Mucosa of descending colon (tissue), 3 donors: ENCODE results near the gene TMPRSS11D. TPM values are rescaled to one million over a fixed set of nuclear protein-coding genes. Genes with fewer than 3 reads are reported as not detected.

Experiments
- ATAC-seq: fragments of 200-7000 bp; cut with Tn5 transposase; one replicate; pipeline ENCODE4 v1.9.1; 2020; ENCODE audit warnings: mild to moderate bottlenecking, moderate library complexity
- DNase-seq, 3 donors: peaks; one replicate each; pipeline ENCODE4 v3.0.0-alpha.2; 2020
- H3K36me3 ChIP-seq: fragments of 200-600 bp; one replicate; pipeline ENCODE4 v1.8.0; 2021; ENCODE audit warnings: low read depth, mild to moderate bottlenecking
- H3K4me1 ChIP-seq: fragments of 200-600 bp; one replicate; pipeline ENCODE4 v1.8.0; 2021; ENCODE audit warnings: low read depth, mild to moderate bottlenecking
- H3K4me3 ChIP-seq: fragments of 200-600 bp; one replicate; pipeline ENCODE4 v1.8.0; 2021; ENCODE audit warnings: mild to moderate bottlenecking
- H3K9me3 ChIP-seq: fragments of 200-600 bp; one replicate; pipeline ENCODE4 v1.8.0; 2021; ENCODE audit warnings: mild to moderate bottlenecking
- intact Hi-C, 2 donors: fragments of 100-400 bp; cut with DNase I in 1 of 2; cut with micrococcal nuclease in 1 of 2; formaldehyde crosslinking; loops; one replicate each; pipeline versions ENCODE4 v1.11.0 to v1.11.1; 2022; cut with DNase I, micrococcal nuclease
- total RNA-seq, 3 donors: library from RNA; stranded (reverse); fragmentation: NEBNext Ultra II Directional in 2 of 3; extraction: Animal tissue kit (Norgen Biotek cat#: 25700) in 2 of 3; gene quantifications; one replicate each; pipeline versions ENCODE4 v1.2.1 to v1.2.4, GENCODE V29; 2021 to 2023
- TF ChIP-seq, protein P1 (sequence below): fragments of 200-600 bp; IDR thresholded peaks from one replicate; pipeline ENCODE4 v1.8.0; 2022; ENCODE audit warnings: antibody characterized with exemption, mild to moderate bottlenecking
- donor health status: DM: no; HTN: no; CAD: no; lungs with moderate emphysema.
- donor health status: DM: no; HTN: no; CAD: no.
- donor health status: DM: no; HTN: yes; CAD: no.

Gene TMPRSS11D
- total RNA-seq, 3 donors from 2014 or later = not detected

GRCh38 chr4:67897686-67898085, 13.9 kb upstream of the TMPRSS11D start:
- no peaks in the 10 kb centered on the region for H3K4me1 ChIP-seq
- no peak overlapping the region for H3K4me3 ChIP-seq
- TF ChIP-seq, protein P1, sequence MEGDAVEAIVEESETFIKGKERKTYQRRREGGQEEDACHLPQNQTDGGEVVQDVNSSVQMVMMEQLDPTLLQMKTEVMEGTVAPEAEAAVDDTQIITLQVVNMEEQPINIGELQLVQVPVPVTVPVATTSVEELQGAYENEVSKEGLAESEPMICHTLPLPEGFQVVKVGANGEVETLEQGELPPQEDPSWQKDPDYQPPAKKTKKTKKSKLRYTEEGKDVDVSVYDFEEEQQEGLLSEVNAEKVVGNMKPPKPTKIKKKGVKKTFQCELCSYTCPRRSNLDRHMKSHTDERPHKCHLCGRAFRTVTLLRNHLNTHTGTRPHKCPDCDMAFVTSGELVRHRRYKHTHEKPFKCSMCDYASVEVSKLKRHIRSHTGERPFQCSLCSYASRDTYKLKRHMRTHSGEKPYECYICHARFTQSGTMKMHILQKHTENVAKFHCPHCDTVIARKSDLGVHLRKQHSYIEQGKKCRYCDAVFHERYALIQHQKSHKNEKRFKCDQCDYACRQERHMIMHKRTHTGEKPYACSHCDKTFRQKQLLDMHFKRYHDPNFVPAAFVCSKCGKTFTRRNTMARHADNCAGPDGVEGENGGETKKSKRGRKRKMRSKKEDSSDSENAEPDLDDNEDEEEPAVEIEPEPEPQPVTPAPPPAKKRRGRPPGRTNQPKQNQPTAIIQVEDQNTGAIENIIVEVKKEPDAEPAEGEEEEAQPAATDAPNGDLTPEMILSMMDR = no peak
- ATAC-seq = no peak
- intact Hi-C loops = no loop called here
- H3K9me3 ChIP-seq = no peaks in the 10 kb centered on the region
- no peak for DNase-seq
- no peaks in the 10 kb centered on the region for H3K36me3 ChIP-seq

DNA sequence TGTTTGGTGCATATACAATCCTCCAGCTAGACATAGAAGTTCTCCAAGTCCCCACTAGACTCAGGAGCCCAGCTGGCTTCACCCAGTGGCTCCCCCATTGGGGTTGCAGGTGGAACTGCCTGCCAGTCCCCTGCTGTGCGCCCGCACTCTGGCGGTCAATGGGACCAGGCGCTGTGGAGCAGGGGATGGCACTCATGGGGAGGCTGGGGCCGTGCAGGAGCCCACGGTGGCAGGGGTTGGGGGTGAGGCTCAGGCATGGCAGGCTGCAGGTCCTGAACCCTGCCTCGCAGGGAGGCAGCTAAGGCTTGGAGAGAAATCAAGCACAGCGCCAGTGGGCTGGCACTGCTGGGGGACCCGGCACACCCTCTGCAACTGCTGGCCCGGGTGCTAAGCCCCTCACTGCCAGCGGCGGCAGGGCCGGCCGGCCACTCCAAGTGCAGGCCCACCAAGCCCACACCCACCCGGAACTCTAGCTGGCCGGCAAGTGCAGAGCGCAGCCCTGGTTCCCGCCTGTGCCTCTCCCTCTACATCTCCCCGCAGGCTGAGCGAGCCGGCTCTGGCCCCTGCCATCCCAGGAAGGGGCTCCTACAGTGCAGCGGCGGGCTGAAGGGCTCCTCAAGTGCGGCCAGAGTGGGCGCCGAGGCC, 12.7 kb upstream of the TMPRSS11D start:
- H3K4me3 ChIP-seq = no peak overlapping the region
- no peaks in the 10 kb centered on the region for H3K36me3 ChIP-seq
- TF ChIP-seq, protein P1 = no peak
- H3K9me3 ChIP-seq = no peaks in the 10 kb centered on the region
- H3K4me1 ChIP-seq = no peaks in the 10 kb centered on the region
- DNase-seq = no peak
- intact Hi-C loops = no loop called here
- no peak for ATAC-seq

DNA sequence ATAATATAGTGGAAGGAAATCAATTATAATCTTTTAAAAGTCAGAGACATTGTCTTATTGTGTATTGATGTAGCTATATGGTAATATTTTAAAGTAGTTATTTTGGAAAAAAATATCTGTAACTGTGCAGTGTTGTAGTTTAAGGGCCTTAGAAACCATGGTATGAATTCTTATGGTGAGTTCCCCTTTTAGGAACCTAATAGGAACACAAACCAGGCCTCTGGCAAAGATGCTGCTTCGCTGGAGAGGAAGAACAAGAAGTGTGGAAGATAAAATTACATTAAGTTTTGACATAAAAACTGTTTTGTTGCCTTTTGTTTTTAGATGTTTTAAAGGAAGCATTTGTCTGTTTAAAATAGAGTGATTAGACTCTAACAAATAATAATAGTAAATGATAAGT, 10.9 kb upstream of the TMPRSS11D start:
- ATAC-seq = no peak
- intact Hi-C loops = no loop called here
- DNase-seq = no peak
- TF ChIP-seq, protein P1 = no peak
- H3K36me3 ChIP-seq = no peaks in the 10 kb centered on the region
- H3K4me3 ChIP-seq = no peak overlapping the region
- H3K9me3 ChIP-seq = no peaks in the 10 kb centered on the region
- no peaks in the 10 kb centered on the region for H3K4me1 ChIP-seq

DNA sequence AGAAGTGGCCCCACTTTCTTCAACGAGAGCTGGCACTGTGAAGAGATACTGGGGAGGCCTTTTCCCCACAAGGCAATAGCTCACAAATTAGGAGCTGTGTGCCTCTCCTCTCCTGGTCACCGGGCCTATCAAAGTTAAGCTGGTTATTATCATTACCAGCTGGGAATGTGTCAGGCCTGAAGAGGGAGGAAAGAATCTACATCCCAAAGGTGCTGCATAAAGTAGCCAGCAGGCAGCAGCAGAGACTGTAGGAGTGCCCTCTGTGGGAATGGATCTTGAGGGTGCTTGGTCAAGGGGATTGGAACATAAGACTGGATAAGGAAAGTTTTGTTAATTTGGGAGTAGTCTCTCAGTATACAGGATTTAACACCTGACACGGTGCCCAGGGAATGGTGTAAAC, 9.1 kb upstream of the TMPRSS11D start:
- H3K4me1 ChIP-seq = no peaks in the 10 kb centered on the region
- H3K9me3 ChIP-seq = no peaks in the 10 kb centered on the region
- intact Hi-C loops = no loop called here
- DNase-seq = no peak
- H3K4me3 ChIP-seq = no peak overlapping the region
- ATAC-seq = no peak
- TF ChIP-seq, protein P1 = no peak
- H3K36me3 ChIP-seq = no peaks in the 10 kb centered on the region

DNA sequence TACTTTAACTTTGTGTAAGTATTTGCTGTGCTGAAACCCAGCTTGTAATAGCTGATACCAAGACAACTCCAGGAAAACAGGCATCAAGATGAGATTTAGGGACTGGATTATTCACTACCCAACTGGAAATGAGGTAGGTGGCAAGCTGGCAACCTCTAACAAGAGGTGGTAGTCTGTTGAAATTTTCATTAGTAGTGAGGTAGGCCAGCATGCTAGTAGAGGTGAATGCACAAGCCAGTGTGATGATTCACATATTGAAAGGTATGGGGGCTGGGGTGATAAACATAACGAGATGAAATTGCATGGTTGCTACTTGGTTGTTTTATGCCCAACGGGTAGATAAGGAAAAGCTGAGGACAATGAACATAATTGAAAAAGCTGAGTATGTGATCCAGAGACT, 8.5 kb upstream of the TMPRSS11D start:
- ATAC-seq (no peak), DNase-seq (no peak)
- intact Hi-C loops = no loop called here
- H3K9me3 ChIP-seq = no peaks in the 10 kb centered on the region
- H3K4me1 ChIP-seq = no peaks in the 10 kb centered on the region
- TF ChIP-seq, protein P1 = no peak
- H3K4me3 ChIP-seq = no peak overlapping the region
- no peaks in the 10 kb centered on the region for H3K36me3 ChIP-seq

DNA sequence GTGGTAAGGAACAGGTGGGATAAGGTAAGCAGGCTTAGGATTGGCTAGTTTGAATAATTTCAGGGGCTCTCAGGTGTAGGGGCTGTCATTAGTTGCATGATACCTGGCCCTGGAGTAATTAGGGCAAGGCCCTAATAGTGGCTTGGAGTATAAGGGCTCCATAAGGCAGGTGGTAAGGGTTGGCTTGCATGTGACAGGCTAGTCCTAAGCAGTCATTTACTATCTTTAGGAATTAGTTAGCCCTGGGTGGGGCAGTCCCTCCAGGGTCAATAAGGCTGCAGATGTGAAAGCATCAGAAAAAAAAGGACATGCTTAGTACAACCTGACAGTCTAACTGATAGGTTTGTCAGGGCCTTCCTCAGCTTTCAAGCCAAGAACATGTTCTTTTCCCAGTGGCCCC, 7.8 kb upstream of the TMPRSS11D start:
- TF ChIP-seq, protein P1 = no peak
- H3K4me1 ChIP-seq = no peaks in the 10 kb centered on the region
- no peak for ATAC-seq
- no peak for DNase-seq
- H3K4me3 ChIP-seq = no peak overlapping the region
- no peaks in the 10 kb centered on the region for H3K9me3 ChIP-seq
- intact Hi-C loops = no loop called here
- H3K36me3 ChIP-seq = no peaks in the 10 kb centered on the region
